ENCODE data around the gene ATXN2. TPM values are rescaled to one million over a fixed set of nuclear protein-coding genes. Genes with fewer than 3 reads are reported as not detected.

The ATXN2 gene
- total RNA-seq, 1 donor from 2014 or later: 25.0 TPM

- TF ChIP-seq CTCF (IDR thresholded peaks at IDR 0.05): no peak
- no peaks in the 10 kb centered on the region for H3K27me3 ChIP-seq
- DNase-seq (ENCODE audit: low spot score in 2 of 2): no peak
Measured at GRCh38 chr12:111580737-111581136, 18.4 kb downstream of the ATXN2 start.

DNA sequence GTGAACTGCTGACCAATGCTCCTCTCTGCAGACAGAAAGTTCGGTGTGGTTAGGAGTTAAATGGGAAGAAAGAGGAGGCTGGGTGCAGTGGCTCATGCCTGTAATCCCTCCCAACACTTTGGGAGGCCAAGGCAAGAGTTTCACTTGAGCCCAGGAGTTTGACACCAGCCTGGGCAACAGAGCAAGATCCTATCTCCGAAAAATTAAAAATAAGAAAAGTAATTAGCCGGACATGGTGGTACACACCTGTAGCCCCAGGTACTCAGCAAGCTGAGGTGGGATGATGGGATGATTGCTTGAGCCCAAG lies 19.0 kb downstream of the ATXN2 start:
- DNase-seq (ENCODE audit: low spot score in 2 of 2): no peak
- Histone ChIP-seq H3K9me3 (no peaks in the 10 kb centered on the region), H3K36me3 (no peaks in the 10 kb centered on the region), H3K27ac (no peak overlapping the region), H3K4me1 (no peaks in the 10 kb centered on the region), H3K27me3 (no peaks in the 10 kb centered on the region), H3K4me3 (no peak overlapping the region)
- TF ChIP-seq CTCF (IDR thresholded peaks at IDR 0.05): no peak
- intact Hi-C loops (cut with DNase I): no loop called here

More at GRCh38 chr12:111580737-111581136, 18.4 kb downstream of the ATXN2 start:
- intact Hi-C loops (cut with DNase I): no loop called here
- H3K27ac ChIP-seq: no peak overlapping the region
- no peaks in the 10 kb centered on the region for H3K9me3 ChIP-seq
- H3K4me3 ChIP-seq: no peak overlapping the region
- peaks cover 0 to under 1% of the 10 kb centered on the region in 2 donors for H3K4me1 ChIP-seq
- H3K36me3 ChIP-seq: no peaks in the 10 kb centered on the region

- no peak overlapping the region for H3K27ac ChIP-seq
- no peaks in the 10 kb centered on the region for H3K27me3 ChIP-seq
- intact Hi-C loops (cut with DNase I): no loop called here
- no peak overlapping the region for H3K4me3 ChIP-seq
- H3K4me1 ChIP-seq: no peaks in the 10 kb centered on the region
- no peaks in the 10 kb centered on the region for H3K36me3 ChIP-seq
- TF ChIP-seq CTCF (IDR thresholded peaks at IDR 0.05): no peak
- no peaks in the 10 kb centered on the region for H3K9me3 ChIP-seq
- DNase-seq (ENCODE audit: low spot score in 2 of 2): no peak
Measured at GRCh38 chr12:111578971-111579340, 20.2 kb downstream of the ATXN2 start.

DNA sequence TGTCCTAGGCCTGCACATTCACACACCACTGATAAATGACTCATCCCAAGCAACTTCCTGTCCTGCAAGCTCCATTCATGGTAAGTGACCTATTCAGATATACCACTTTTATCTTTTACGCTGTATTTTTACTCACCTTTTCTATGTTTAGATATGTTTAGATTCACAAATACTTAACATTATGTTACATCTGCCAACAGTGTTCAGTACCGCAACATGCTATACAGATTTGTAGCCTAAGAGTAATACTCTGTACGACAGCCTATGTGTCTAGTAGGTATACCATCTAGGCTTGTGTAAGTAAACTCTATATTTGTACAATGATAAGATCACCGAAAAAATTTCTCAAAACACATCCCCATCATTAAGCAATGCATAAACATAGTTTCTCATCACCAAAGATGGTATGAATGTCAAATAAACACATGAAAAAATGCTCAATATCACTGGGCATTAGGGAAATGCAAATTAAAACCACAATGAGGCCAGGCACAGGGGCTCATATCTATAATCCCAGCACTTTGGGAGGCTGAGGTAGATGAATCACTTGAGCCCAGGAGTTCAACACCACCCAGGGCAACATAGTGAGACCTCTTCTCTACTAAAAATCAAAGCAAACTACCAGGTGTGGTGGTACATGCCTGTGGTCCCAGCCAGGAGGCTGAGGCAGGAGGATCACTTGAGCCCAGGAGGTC lies 20.7 kb downstream of the ATXN2 start:
- H3K4me3 ChIP-seq: no peak overlapping the region
- no peak for TF ChIP-seq CTCF (IDR thresholded peaks at IDR 0.05)
- no peaks in the 10 kb centered on the region for H3K4me1 ChIP-seq
- no peak for DNase-seq (ENCODE audit: low spot score in 2 of 2)
- intact Hi-C loops (cut with DNase I): no loop called here
- H3K36me3 ChIP-seq: no peaks in the 10 kb centered on the region
- no peaks in the 10 kb centered on the region for H3K27me3 ChIP-seq
- no peak overlapping the region for H3K27ac ChIP-seq
- no peaks in the 10 kb centered on the region for H3K9me3 ChIP-seq

- Histone ChIP-seq H3K36me3 (no peaks in the 10 kb centered on the region), H3K4me3 (no peak overlapping the region), H3K27ac (no peak overlapping the region), H3K9me3 (no peaks in the 10 kb centered on the region), H3K27me3 (no peaks in the 10 kb centered on the region), H3K4me1 (peaks cover 0 to 5% of the 10 kb centered on the region in 2 donors)
- TF ChIP-seq CTCF (IDR thresholded peaks at IDR 0.05): no peak
- no peak for DNase-seq (ENCODE audit: low spot score in 2 of 2)
- intact Hi-C loops (cut with DNase I): no loop called here
Measured at GRCh38 chr12:111574797-111575443, 24.2 kb downstream of the ATXN2 start.
